Heart right ventricle (tissue), 16 donors: ENCODE data around the gene FHIT. TPM values are rescaled to one million over a fixed set of nuclear protein-coding genes. Genes with fewer than 3 reads are reported as not detected.

ENCODE experiments used
- ATAC-seq, 8 donors: fragments of 200-7000 bp; cut with Tn5 transposase; one replicate each; pipeline ENCODE4 v1.9.1; 2020; ENCODE audit warnings: mild to moderate bottlenecking in 8 of 8, moderate library complexity in 8 of 8, moderate number of reproducible peaks in 1 of 8
- DNase-seq, 2 donors: peaks; one replicate each; pipeline ENCODE4 v3.0.0-alpha.2; 2020
- H3K27ac ChIP-seq, 10 donors: fragments of 200-600 bp; sonication (generic) in 2 of 10; one replicate each; pipeline versions ENCODE4 v1.5.0 to v1.8.0; 2020 to 2022; ENCODE audit warnings: mild to moderate bottlenecking in 3 of 10
- H3K27me3 ChIP-seq, 7 donors: fragments of 200-600 bp; one replicate each; pipeline ENCODE4 v1.8.0; 2021 to 2022; ENCODE audit warnings: mild to moderate bottlenecking in 2 of 7
- H3K36me3 ChIP-seq, 9 donors: fragments of 200-600 bp; sonication (generic) in 1 of 9; one replicate each; pipeline versions ENCODE4 v1.5.0 to v1.8.0; 2020 to 2022; ENCODE audit warnings: mild to moderate bottlenecking in 2 of 9
- H3K4me1 ChIP-seq, 9 donors: fragments of 200-600 bp; sonication (generic) in 1 of 9; one replicate each; pipeline versions ENCODE4 v1.5.0 to v1.8.0; 2020 to 2022; ENCODE audit warnings: mild to moderate bottlenecking in 4 of 9
- H3K4me3 ChIP-seq, 10 donors: fragments of 200-600 bp; sonication (generic) in 2 of 10; one replicate each; pipeline versions ENCODE4 v1.5.0 to v1.8.0; 2020 to 2022; ENCODE audit warnings: mild to moderate bottlenecking in 7 of 10, moderate library complexity in 2 of 10
- H3K9me3 ChIP-seq, 11 donors: fragments of 200-600 bp in 10 of 11; sonication (generic) in 2 of 11; one replicate each; pipeline versions ENCODE4 v1.5.0 to v1.8.0; 2013 to 2022; ENCODE audit warnings: mild to moderate bottlenecking in 2 of 11, control low read depth in 1 of 11, moderate library complexity in 1 of 11
- CTCF ChIP-seq, 9 donors: fragments of 200-600 bp; sonication (generic) in 2 of 9; IDR thresholded peaks; one replicate each; pipeline versions ENCODE4 v1.5.0 to v1.8.0; 2021 to 2022; ENCODE audit warnings: antibody characterized with exemption in 9 of 9, mild to moderate bottlenecking in 5 of 9, moderate library complexity in 1 of 9
- WGBS, 2 donors: extraction: QIAGEN DNeasy Blood & Tissue Kit; methylation state at CpG; one replicate each; pipeline ENCODE4 v1.1.7; 2013; ENCODE audit warnings: inconsistent platforms in 1 of 2; 5-methylcytosine and 5-hydroxymethylcytosine counted together
- intact Hi-C, 10 donors: fragments of 100-400 bp; cut with DNase I; formaldehyde crosslinking; loops; one replicate each; pipeline versions ENCODE4 v1.11.1 to v1.14.2; 2022
- polyA plus RNA-seq, 2 donors: library from polyadenylated mRNA; stranded (reverse); fragments of 200-250 nt; gene quantifications; one replicate each; pipeline ENCODE4 v1.2.3, GENCODE V29; 2013
- total RNA-seq, 10 donors: library from RNA; stranded (reverse); fragmentation: NEBNext Ultra II Directional in 3 of 10; extraction: Animal tissue kit (Norgen Biotek cat#: 25700) in 3 of 10; gene quantifications; one replicate each; pipeline versions ENCODE4 v1.2.1 to v1.2.4, GENCODE V29; 2021 to 2023
- donor health status: Arrhythmogenic right ventricular cardiomyopathy.
- donor health status: ischemic (EF 13 %, LVEDD 7.1; RV severe dilation, severe dysfunction).
- donor health status: healthy with polysubstance abuse.
- donor health status: DM: no; HTN: yes; CAD: no.
- donor health status: DM: no; HTN: no; CAD: no.
- donor health status: ischemic (EF 25% LVEDD 6.9; RV normal size, moderate dysfunction).
- donor health status: ischemic (EF 25% LVEDD 5.7; RV mildly dilated, moderate dysfunction).
- donor health status: healthy.
- donor health status: DM: yes; HTN: yes; CAD: no.
- donor health status: Ischemic cardiomyopathy.
- donor health status: ischemic (EF 35%, LVEDD 5.7; RV mildly dilated, moderate dysfunction).
- donor health status: nonischemic (EF 11% LVEDD 7.7; RV severe dilation, severe dysfunction).
- donor health status: DM: yes; HTN: yes; CAD: no.
- donor health status: PGD.
- donor health status: ischemic (EF 29% LVEDD 5.4; RV normal size, mild dysfunction).
- donor health status: nonischemic (EF 23%, LVEDD 6.1; RV moderate dilation, normal function).

Gene FHIT
- total and polyA plus RNA-seq, 12 donors = 4.7 to 25.5 (median 18.3) TPM

GRCh38 chr3:60094392-60094947, 1156.8 kb downstream of the FHIT start:
- DNase-seq (no peak), ATAC-seq (no peak)
- Histone ChIP-seq H3K4me1 (no peaks in the 10 kb centered on the region), H3K27me3 (no peaks in the 10 kb centered on the region), H3K9me3 (peaks cover 0 to 9% (median 0%) of the 10 kb centered on the region in 11 donors), H3K4me3 (no peak overlapping the region), H3K27ac (no peak overlapping the region), H3K36me3 (no peaks in the 10 kb centered on the region)
- 63 to 84% methylated on average over 3 of the region's 3 CpGs for WGBS, 2 donors
- intact Hi-C loops = no loop called here
- TF ChIP-seq CTCF (IDR thresholded peaks at IDR 0.05) = no peak

- no peak overlapping the region for H3K27ac ChIP-seq
- peaks cover 0 to 9% (median 0%) of the 10 kb centered on the region in 11 donors for H3K9me3 ChIP-seq
- ATAC-seq = no peak
- H3K4me3 ChIP-seq = no peak overlapping the region
- H3K27me3 ChIP-seq = no peaks in the 10 kb centered on the region
- no peaks in the 10 kb centered on the region for H3K4me1 ChIP-seq
- no peak for TF ChIP-seq CTCF (IDR thresholded peaks at IDR 0.05)
- no peaks in the 10 kb centered on the region for H3K36me3 ChIP-seq
- no peak for DNase-seq
- 84 to 87% methylated on average over 3 of the region's 3 CpGs for WGBS, 2 donors
- intact Hi-C loops = no loop called here
These were observed 1160.7 kb downstream of the FHIT start for GRCh38 chr3:60090548-60090947.

- no peak for TF ChIP-seq CTCF (IDR thresholded peaks at IDR 0.05)
- Histone ChIP-seq H3K4me3 (no peak overlapping the region), H3K27ac (no peak overlapping the region), H3K27me3 (no peaks in the 10 kb centered on the region), H3K4me1 (no peaks in the 10 kb centered on the region), H3K9me3 (peaks cover 0 to 6% (median 0%) of the 10 kb centered on the region in 11 donors), H3K36me3 (no peaks in the 10 kb centered on the region)
- intact Hi-C loops = no loop called here
- ATAC-seq = no peak
- WGBS, 2 donors = 74 to 83% methylated on average over 2 of the region's 2 CpGs
- DNase-seq = no peak
These were observed 1164.4 kb downstream of the FHIT start for GRCh38 chr3:60086811-60087210.

DNA sequence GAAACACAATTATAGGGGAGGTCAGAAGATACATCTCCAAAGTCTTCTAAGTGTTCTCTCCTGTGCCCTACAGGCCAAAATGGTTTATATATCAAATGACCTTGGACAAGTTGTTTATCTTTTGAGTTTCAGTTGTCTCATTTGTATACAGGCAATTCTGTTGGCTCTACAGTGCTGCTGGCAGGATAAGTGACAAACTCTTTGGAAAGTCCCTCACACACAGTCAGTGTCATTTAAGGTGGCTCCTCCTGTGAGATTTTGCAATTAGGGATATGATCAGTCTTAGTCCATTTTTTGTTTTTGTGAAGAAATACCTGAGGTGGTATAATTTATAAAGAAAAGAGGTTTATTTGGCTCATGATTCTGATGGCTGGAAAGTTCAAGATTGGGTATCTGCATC, 1165.6 kb downstream of the FHIT start:
- Histone ChIP-seq H3K36me3 (no peaks in the 10 kb centered on the region), H3K4me1 (no peaks in the 10 kb centered on the region), H3K27me3 (no peaks in the 10 kb centered on the region), H3K27ac (no peak overlapping the region), H3K4me3 (no peak overlapping the region), H3K9me3 (peaks cover 0 to 6% (median 0%) of the 10 kb centered on the region in 11 donors)
- TF ChIP-seq CTCF (IDR thresholded peaks at IDR 0.05) = no peak
- DNase-seq = no peak
- intact Hi-C loops = no loop called here
- no peak for ATAC-seq
